Naive thymus-derived CD4-positive, alpha-beta T cell (primary cell): ENCODE measurements around the gene SNX22. TPM values are rescaled to one million over a fixed set of nuclear protein-coding genes. Genes with fewer than 3 reads are reported as not detected.

Source experiments
- polyA plus RNA-seq, 2 donors: library from polyadenylated mRNA; unstranded; fragments of 300-500 nt; fragmentation: Illumina TruSeq; gene quantifications; one replicate each; pipeline ENCODE4 v1.2.3, GENCODE V29; 2021
- total RNA-seq, 6 experiments: library from RNA in 5 of 6; stranded (reverse) in 5 of 6; gene quantifications; 1 replicate in 5 of 6; 2 replicates in 1 of 6; pipeline ENCODE4 v1.2.3 and lab custom pipeline; 2021 to 2026

Gene SNX22
- total and polyA plus RNA-seq, 7 experiments from 2014 or later = 0.19 to 1.6 (median 0.93) TPM

Other genes starting within 250 kb of the SNX22 start
- gene DAPK2, start 105.2 kb upstream of the SNX22 start, total RNA-seq = 1 to 10 TPM in 3 of 5 experiments, under 1 TPM in 1, not detected in 1; 0.46 to 9.3 (median 4.2) TPM
- not detected for gene DAPK2, start 105.2 kb upstream of the SNX22 start, polyA plus RNA-seq
- 10 to 100 TPM; 19.2 to 66.8 (median 28.0) TPM for gene CIAO2A, start 57.9 kb upstream of the SNX22 start, total RNA-seq
- 10 to 100 TPM; 52.8 to 92.1 TPM for gene CIAO2A, start 57.9 kb upstream of the SNX22 start, polyA plus RNA-seq
- 100 to 1,000 TPM; 117 to 161 (median 153) TPM for gene SNX1, start 55.7 kb upstream of the SNX22 start, total RNA-seq
- gene SNX1, start 55.7 kb upstream of the SNX22 start, polyA plus RNA-seq = 10 to 100 TPM; 61.3 to 84.4 TPM
- gene PPIB, start 11.3 kb downstream of the SNX22 start, total RNA-seq = 100 to 1,000 TPM; 160 to 530 (median 184) TPM
- gene PPIB, start 11.3 kb downstream of the SNX22 start, polyA plus RNA-seq = 100 to 1,000 TPM; 476 to 557 TPM
- gene CSNK1G1, start 204.4 kb downstream of the SNX22 start, total RNA-seq = 10 to 100 TPM; 19.7 to 31.4 (median 26.5) TPM
- 10 to 100 TPM; 18.2 to 19.4 TPM for gene CSNK1G1, start 204.4 kb downstream of the SNX22 start, polyA plus RNA-seq
- gene PCLAF, start 229.7 kb downstream of the SNX22 start, total RNA-seq = 10 to 100 TPM in 1 of 5 experiments, 1 to 10 TPM in 3, under 1 TPM in 1; 0.85 to 58.7 (median 1.2) TPM
- gene PCLAF, start 229.7 kb downstream of the SNX22 start, polyA plus RNA-seq = not detected
- 10 to 100 TPM; 16.5 to 29.3 (median 25.4) TPM for gene TRIP4, start 236.1 kb downstream of the SNX22 start, total RNA-seq
- gene TRIP4, start 236.1 kb downstream of the SNX22 start, polyA plus RNA-seq = 10 to 100 TPM; 31.4 to 31.5 TPM